Measurements from ENCODE around the gene PCNX2. TPM values are rescaled to one million over a fixed set of nuclear protein-coding genes. Genes with fewer than 3 reads are reported as not detected.

Gene PCNX2
- total RNA-seq, 1 experiment from 2014 or later: 96.2 TPM

GRCh38 chr1:232939748-232940147 is 355.8 kb downstream of the PCNX2 start:
- H3K4me3 ChIP-seq (ENCODE audit: low read length): no peak overlapping the region
- H4K20me1 ChIP-seq (ENCODE audit: insufficient read depth, low read depth, low read length): no peaks in the 10 kb centered on the region
- peaks cover 8% of the 10 kb centered on the region for H3K4me1 ChIP-seq (ENCODE audit: low read length)
- no peak overlapping the region for H2AFZ ChIP-seq (ENCODE audit: low read length)
- H3K9me2 ChIP-seq (replicated peaks; ENCODE audit: insufficient read depth, low read length): no peaks in the 10 kb centered on the region
- no peaks in the 10 kb centered on the region for H3K9me3 ChIP-seq (ENCODE audit: low read length)
- no peaks in the 10 kb centered on the region for H3K27me3 ChIP-seq (ENCODE audit: low read length)
- H3K79me2 ChIP-seq (ENCODE audit: low read length): no peaks in the 10 kb centered on the region
- no peak overlapping the region for H3K27ac ChIP-seq (ENCODE audit: low read length)
- no peaks in the 10 kb centered on the region for H3K36me3 ChIP-seq (ENCODE audit: insufficient read depth, low read length)
- no peak overlapping the region for H3K9ac ChIP-seq (ENCODE audit: low read length)
- DNase-seq: no peak
- no peak overlapping the region for H3K4me2 ChIP-seq (ENCODE audit: low read depth, low read length, poor library complexity, severe bottlenecking)

DNA sequence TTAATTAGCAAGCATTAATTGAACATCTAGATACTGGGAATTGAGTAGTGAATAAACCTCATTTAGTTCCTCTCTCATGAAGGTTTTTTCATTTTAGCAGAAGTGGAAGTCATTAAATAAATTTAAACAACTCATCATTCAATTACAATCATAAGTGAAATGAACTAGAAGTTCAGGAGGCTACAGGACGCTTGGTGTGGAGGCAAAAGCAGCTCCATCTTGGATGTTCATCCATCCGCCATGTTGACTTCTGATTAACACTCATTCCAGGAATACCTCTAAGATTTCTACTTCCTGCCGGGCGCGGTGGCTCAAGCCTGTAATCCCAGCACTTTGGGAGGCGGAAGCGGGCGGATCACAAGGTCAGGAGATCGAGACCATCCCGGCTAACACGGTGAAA is 356.6 kb downstream of the PCNX2 start:
- no peak for DNase-seq
- no peak overlapping the region for H3K9ac ChIP-seq (ENCODE audit: low read length)
- H3K9me2 ChIP-seq (replicated peaks; ENCODE audit: insufficient read depth, low read length): no peaks in the 10 kb centered on the region
- H3K4me3 ChIP-seq (ENCODE audit: low read length): no peak overlapping the region
- H3K27ac ChIP-seq (ENCODE audit: low read length): no peak overlapping the region
- peaks cover 4% of the 10 kb centered on the region for H3K4me1 ChIP-seq (ENCODE audit: low read length)
- no peak overlapping the region for H2AFZ ChIP-seq (ENCODE audit: low read length)
- H3K27me3 ChIP-seq (ENCODE audit: low read length): no peaks in the 10 kb centered on the region
- no peaks in the 10 kb centered on the region for H4K20me1 ChIP-seq (ENCODE audit: insufficient read depth, low read depth, low read length)
- H3K36me3 ChIP-seq (ENCODE audit: insufficient read depth, low read length): no peaks in the 10 kb centered on the region
- H3K9me3 ChIP-seq (ENCODE audit: low read length): no peaks in the 10 kb centered on the region
- H3K79me2 ChIP-seq (ENCODE audit: low read length): no peaks in the 10 kb centered on the region
- no peak overlapping the region for H3K4me2 ChIP-seq (ENCODE audit: low read depth, low read length, poor library complexity, severe bottlenecking)

DNA sequence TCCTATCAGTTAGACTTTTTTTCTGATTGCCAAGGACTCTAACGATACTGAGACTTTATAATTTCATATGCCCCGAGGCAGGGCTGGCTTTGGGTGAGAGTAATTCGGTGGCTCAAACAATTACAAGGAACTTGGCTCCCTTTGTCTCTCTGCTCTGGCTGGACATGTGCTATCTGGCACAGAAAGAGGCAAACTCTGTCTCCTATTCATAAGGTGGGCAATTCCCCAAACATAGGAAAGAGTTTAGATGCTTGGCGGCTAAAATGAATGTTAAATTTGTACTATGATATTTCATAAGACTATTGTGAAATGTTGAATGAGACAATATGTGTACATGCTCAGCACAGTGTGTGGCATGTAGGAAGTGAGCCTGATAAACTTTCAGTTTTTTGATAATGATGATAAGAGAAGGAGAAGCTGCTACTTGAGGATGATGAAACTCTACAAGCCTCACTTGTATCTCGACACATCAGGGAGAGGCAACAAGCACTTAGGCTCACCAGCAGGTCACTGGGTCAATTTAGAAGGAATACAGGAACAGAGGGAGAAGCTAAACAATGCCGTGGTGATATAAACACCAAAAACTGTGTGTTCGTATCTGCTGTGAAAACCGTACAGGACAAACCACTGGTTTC is 357.7 kb downstream of the PCNX2 start:
- no peaks in the 10 kb centered on the region for H3K9me2 ChIP-seq (replicated peaks; ENCODE audit: insufficient read depth, low read length)
- no peaks in the 10 kb centered on the region for H4K20me1 ChIP-seq (ENCODE audit: insufficient read depth, low read depth, low read length)
- H3K36me3 ChIP-seq (ENCODE audit: insufficient read depth, low read length): no peaks in the 10 kb centered on the region
- H3K9me3 ChIP-seq (ENCODE audit: low read length): no peaks in the 10 kb centered on the region
- H3K9ac ChIP-seq (ENCODE audit: low read length): no peak overlapping the region
- no peak for DNase-seq
- H3K27me3 ChIP-seq (ENCODE audit: low read length): no peaks in the 10 kb centered on the region
- H3K4me2 ChIP-seq (ENCODE audit: low read depth, low read length, poor library complexity, severe bottlenecking): no peak overlapping the region
- H3K4me1 ChIP-seq (ENCODE audit: low read length): no peaks in the 10 kb centered on the region
- H3K27ac ChIP-seq (ENCODE audit: low read length): no peak overlapping the region
- no peaks in the 10 kb centered on the region for H3K79me2 ChIP-seq (ENCODE audit: low read length)
- H2AFZ ChIP-seq (ENCODE audit: low read length): no peak overlapping the region
- H3K4me3 ChIP-seq (ENCODE audit: low read length): no peak overlapping the region

- no peaks in the 10 kb centered on the region for H3K36me3 ChIP-seq (ENCODE audit: insufficient read depth, low read length)
- H2AFZ ChIP-seq (ENCODE audit: low read length): no peak overlapping the region
- H3K79me2 ChIP-seq (ENCODE audit: low read length): no peaks in the 10 kb centered on the region
- no peaks in the 10 kb centered on the region for H3K9me2 ChIP-seq (replicated peaks; ENCODE audit: insufficient read depth, low read length)
- H3K27me3 ChIP-seq (ENCODE audit: low read length): no peaks in the 10 kb centered on the region
- no peak for DNase-seq
- H3K9ac ChIP-seq (ENCODE audit: low read length): no peak overlapping the region
- H3K9me3 ChIP-seq (ENCODE audit: low read length): no peaks in the 10 kb centered on the region
- H3K27ac ChIP-seq (ENCODE audit: low read length): no peak overlapping the region
- no peaks in the 10 kb centered on the region for H4K20me1 ChIP-seq (ENCODE audit: insufficient read depth, low read depth, low read length)
- no peak overlapping the region for H3K4me3 ChIP-seq (ENCODE audit: low read length)
- H3K4me2 ChIP-seq (ENCODE audit: low read depth, low read length, poor library complexity, severe bottlenecking): no peak overlapping the region
- H3K4me1 ChIP-seq (ENCODE audit: low read length): no peaks in the 10 kb centered on the region
Observed at GRCh38 chr1:232936941-232937340, 358.6 kb downstream of the PCNX2 start.

Other genes with a start within 250 kb of the PCNX2 start
- gene MAP3K21, start 32.0 kb upstream of the PCNX2 start, total RNA-seq (2014; rRNA removed; shearing (Covaris generic); ENCODE audit: low replicate concordance): 2.2 and 3.4 TPM in 2 replicates

All from Karpas-422 (cell line).